GM15510 (cell line): ENCODE results near the gene ARMCX1.

Source experiments
- POLR2A ChIP-seq: IDR thresholded peaks from 3 replicates; pipeline ENCODE4 v1.6.1; 2011; ENCODE audit warnings: borderline replicate concordance; ENCODE audit not compliant: insufficient read length; ENCODE audit errors: extremely low read depth

ARMCX1 gene

DNA sequence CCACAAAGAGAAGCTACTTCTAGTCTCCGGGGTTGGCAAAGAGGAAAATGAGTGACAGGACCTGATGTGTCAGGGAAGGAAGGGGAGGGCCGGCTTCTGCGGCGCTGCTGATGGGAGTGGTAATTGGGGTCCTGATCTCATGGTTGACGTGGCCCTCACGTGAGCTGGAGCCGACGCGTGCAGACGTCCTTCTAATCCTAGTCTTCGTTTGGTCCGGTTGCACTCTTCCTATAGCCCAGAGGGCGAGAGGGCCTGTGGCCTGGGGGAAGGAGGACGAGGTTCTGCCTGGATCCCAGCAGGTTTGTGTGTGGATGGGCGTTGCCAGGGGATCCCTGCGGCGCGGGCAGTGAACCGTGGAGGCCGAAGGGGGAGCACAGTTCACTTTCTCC is at the start of gene ARMCX1:
TSS of gene ARMCX1 (plus strand) at position 186 of the 389 bp plus-strand sequence. CDS start 2,384 bp downstream, outside the sequence.
- TF ChIP-seq POLR2A: no peak

GRCh38 chrX:101507372-101507771 is 43.0 kb upstream of the ARMCX1 start:
- TF ChIP-seq POLR2A: no peak

- no peak for TF ChIP-seq POLR2A
Observed at GRCh38 chrX:101507986-101508385, 42.4 kb upstream of the ARMCX1 start.

DNA sequence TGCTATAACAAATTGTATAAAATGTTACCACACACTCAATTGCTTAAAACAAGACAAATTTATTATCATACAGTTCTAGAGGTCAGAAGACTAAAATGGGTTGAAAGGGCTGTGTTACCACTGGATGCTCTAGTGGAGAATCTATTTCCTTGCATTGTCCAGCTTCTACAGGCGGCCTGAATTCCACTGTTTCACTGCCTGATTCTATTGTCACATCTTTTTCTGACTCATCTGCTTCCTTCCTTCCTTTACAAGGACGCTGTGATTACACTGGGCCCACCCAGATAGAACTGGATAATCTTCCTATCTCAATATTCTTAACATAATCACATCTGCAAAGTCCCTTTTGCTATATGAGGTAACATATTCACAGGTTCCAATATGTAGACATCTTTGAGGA is 19.4 kb upstream of the ARMCX1 start:
- no peak for TF ChIP-seq POLR2A

GRCh38 chrX:101539116-101539515 is 11.2 kb upstream of the ARMCX1 start:
- TF ChIP-seq POLR2A: no peak

- TF ChIP-seq POLR2A: no peak
Observed at GRCh38 chrX:101550751-101551379, 518 bp downstream of the ARMCX1 start.

GRCh38 chrX:101551380-101551767 is 1.0 kb downstream of the ARMCX1 start:
- TF ChIP-seq POLR2A: no peak

DNA sequence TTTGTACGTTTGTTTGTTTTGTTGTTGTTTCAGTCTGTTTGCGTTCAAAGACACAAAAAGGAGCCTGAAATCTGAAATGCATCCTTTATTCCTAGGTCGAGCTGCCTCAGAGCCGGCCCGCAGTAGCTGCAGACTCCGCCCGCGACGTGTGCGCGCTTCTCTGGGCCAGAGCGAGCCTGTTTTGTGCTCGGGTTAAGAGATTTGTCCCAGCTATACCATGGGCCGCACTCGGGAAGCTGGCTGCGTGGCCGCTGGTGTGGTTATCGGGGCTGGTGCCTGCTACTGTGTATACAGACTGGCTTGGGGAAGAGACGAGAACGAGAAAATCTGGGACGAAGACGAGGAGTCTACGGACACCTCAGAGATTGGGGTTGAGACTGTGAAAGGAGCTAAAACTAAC is 2.4 kb downstream of the ARMCX1 start:
- no peak for TF ChIP-seq POLR2A

DNA sequence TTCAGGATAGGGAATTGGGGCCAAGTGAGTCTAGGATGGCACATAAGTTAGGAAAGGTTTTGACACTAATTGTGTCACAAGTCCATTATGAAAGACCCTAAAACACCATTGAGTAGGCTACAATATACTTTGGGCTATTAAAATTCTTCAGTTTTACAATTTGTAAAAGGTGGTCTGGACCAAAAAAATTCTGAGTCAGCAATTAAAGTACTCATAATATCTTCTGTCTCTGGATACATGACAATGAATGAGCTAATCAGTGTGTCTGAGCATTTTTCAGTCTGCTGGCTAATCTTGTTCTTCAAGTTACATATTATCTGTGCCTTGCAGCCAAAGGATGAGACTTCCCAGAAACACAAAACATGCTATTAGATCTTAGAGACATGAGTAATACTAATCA is 14.3 kb downstream of the ARMCX1 start:
- TF ChIP-seq POLR2A: no peak

DNA sequence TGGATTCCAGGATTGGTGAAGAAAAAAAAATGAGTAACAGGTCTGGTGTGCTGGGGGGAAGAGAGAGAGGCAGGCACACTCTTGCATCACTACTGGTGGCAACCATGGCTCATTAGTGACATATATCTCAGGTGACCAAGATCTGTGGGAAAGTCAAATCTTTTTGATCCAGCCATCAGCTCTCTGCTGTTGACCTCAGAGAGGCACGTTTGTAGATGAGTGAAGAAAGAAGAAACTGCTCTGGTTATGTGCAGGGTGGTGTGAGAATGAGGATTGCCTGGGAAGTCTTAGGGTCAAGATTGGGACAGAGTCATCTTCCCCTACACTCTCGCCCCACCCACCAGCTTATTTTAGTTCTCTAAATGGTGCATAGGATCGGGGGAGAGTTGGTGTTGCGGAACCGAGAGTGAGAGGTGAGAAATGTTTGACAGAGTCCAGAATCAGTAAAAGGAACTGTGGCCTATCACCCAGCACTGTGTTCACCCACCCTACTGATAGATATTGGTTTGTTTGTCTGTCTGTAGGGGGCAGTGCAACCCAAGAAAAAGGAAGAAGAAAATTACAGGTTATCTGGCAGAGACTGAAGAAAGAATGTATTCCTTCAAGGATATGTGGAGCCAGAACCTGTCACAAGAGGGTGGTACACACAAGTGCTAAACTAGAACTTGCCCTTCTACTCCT is 45.5 kb downstream of the ARMCX1 start:
- TF ChIP-seq POLR2A: no peak

DNA sequence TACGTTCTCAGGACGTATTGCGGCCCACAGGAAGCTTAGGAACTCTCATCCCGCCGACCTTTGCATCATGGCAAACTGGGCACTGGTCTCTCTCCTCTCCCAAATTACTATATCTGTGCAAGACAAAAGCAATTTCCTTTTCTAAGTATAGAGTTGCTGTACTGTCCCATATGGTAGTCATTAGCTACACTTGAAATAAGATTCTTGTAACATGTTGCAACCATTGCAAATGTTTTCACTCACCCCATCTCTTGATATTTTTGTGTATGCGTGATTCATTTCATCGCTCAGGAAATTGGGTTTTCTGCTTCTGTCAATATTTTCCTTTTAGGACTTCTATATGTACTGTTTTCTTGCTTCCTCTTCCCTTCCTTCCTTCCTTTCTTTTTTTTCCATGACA is 51.7 kb downstream of the ARMCX1 start:
- TF ChIP-seq POLR2A: no peak
